B cell (primary cell): ENCODE data around the gene PTPRO. TPM values are rescaled to one million over a fixed set of nuclear protein-coding genes. Genes with fewer than 3 reads are reported as not detected.

Experiments used
- ATAC-seq: fragments of 200-7000 bp; cut with Tn5 transposase; one replicate; pipeline ENCODE4 v1.10.0; 2021; ENCODE audit warnings: low read depth, mild to moderate bottlenecking, moderate number of reproducible peaks, moderate library complexity
- CTCF ChIA-PET: fragments of 350-600 bp; sonication (Branson Sonifier 250); formaldehyde crosslinking; loops from one replicate; lab custom pipeline; 2021; ENCODE audit warnings: antibody characterized with exemption, inconsistent platforms; lab: Charles Lee
- POLR2A ChIA-PET: fragments of 350-600 bp; sonication (Branson Sonifier 250); formaldehyde crosslinking; loops from one replicate; lab custom pipeline; 2021; ENCODE audit warnings: antibody characterized with exemption; lab: Charles Lee
- DNase-seq: peaks from one replicate; pipeline ENCODE4 v3.0.0; 2013
- H2AFZ ChIP-seq: 2 replicates; pipeline ENCODE4 v1.6.1; 2012; ENCODE audit warnings: mild to moderate bottlenecking, low read depth, low read length; ENCODE audit not compliant: insufficient read depth, poor library complexity, severe bottlenecking
- H3K27ac ChIP-seq, 2 donors: 1 replicate in 1 of 2; 2 replicates in 1 of 2; pipeline ENCODE4 v1.5.1; 2012 to 2013; ENCODE audit warnings: low read length in 2 of 2, mild to moderate bottlenecking in 2 of 2, moderate library complexity in 1 of 2
- H3K27me3 ChIP-seq, 4 experiments: fragments of 200-600 bp in 1 of 4; sonication (generic) in 1 of 4; replicated peaks in 1 of 4; 1 replicate in 2 of 4; 2 replicates in 2 of 4; pipeline versions ENCODE4 v1.6.1 to v1.7.0; 2013 to 2016; ENCODE audit warnings: low read length in 3 of 4, mild to moderate bottlenecking in 2 of 4, mixed read lengths in 1 of 4, moderate library complexity in 1 of 4; ENCODE audit not compliant: insufficient read depth in 4 of 4, control insufficient read depth in 3 of 4; ENCODE audit errors: control extremely low read depth in 1 of 4
- H3K36me3 ChIP-seq, 2 experiments: replicated peaks in 1 of 2; 1 replicate in 1 of 2; 2 replicates in 1 of 2; pipeline versions ENCODE4 v1.6.1 to v1.7.1; 2013; ENCODE audit warnings: low read length in 1 of 2; ENCODE audit not compliant: insufficient read depth in 2 of 2, control insufficient read depth in 1 of 2; ENCODE audit errors: control extremely low read depth in 1 of 2, extremely low read depth in 1 of 2
- H3K4me1 ChIP-seq, 2 donors: fragments of 200-600 bp in 1 of 2; sonication (generic) in 1 of 2; 1 replicate in 1 of 2; 2 replicates in 1 of 2; pipeline versions ENCODE4 v1.5.1 to v1.6.1; 2013 to 2017; ENCODE audit warnings: low read length in 2 of 2; ENCODE audit not compliant: control insufficient read depth in 2 of 2, insufficient read depth in 2 of 2
- H3K4me2 ChIP-seq: replicated peaks from 2 replicates; pipeline ENCODE3; 2012; ENCODE audit warnings: mild to moderate bottlenecking, low read depth, low read length; ENCODE audit not compliant: poor library complexity, severe bottlenecking
- H3K4me3 ChIP-seq, 5 experiments: fragments of 200-600 bp in 1 of 5; sonication (generic) in 1 of 5; 1 replicate in 3 of 5; 2 replicates in 2 of 5; pipeline versions ENCODE4 v1.5.1 to v1.7.0; 2011 to 2016; ENCODE audit warnings: low read length in 4 of 5, mild to moderate bottlenecking in 4 of 5, low read depth in 2 of 5, control low read depth in 1 of 5, moderate library complexity in 1 of 5; ENCODE audit not compliant: insufficient read depth in 1 of 5; ENCODE audit errors: control extremely low read depth in 1 of 5, extremely low read depth in 1 of 5
- H3K79me2 ChIP-seq: fragments of 200-600 bp; sonication (generic); one replicate; pipeline ENCODE4 v1.6.0; 2016; ENCODE audit warnings: low read length; ENCODE audit not compliant: control insufficient read depth, insufficient read depth
- H3K9ac ChIP-seq: fragments of 200-600 bp; sonication (generic); 2 replicates; pipeline ENCODE4 v1.6.1; 2017; ENCODE audit warnings: mild to moderate bottlenecking, low read length, moderate library complexity
- H3K9me3 ChIP-seq, 3 donors: one replicate each; pipeline versions ENCODE4 v1.6.1 to v1.7.1; 2013; ENCODE audit warnings: low read length in 2 of 3; ENCODE audit not compliant: control insufficient read depth in 2 of 3, insufficient read depth in 1 of 3; ENCODE audit errors: control extremely low read depth in 1 of 3
- H4K20me1 ChIP-seq: 2 replicates; pipeline ENCODE4 v1.6.0; 2012; ENCODE audit warnings: mild to moderate bottlenecking, low read length; ENCODE audit not compliant: insufficient read depth, control insufficient read depth, poor library complexity, severe bottlenecking
- H3K27ac Mint-ChIP-seq: one replicate; pipeline ENCODE4 v1.8.0; 2021; ENCODE audit warnings: mixed read lengths
- H3K27me3 Mint-ChIP-seq: one replicate; pipeline ENCODE4 v1.8.0; 2021; ENCODE audit warnings: mixed read lengths
- H3K4me1 Mint-ChIP-seq: one replicate; pipeline ENCODE4 v1.8.0; 2021; ENCODE audit warnings: mixed read lengths
- H3K4me3 Mint-ChIP-seq: one replicate; pipeline ENCODE4 v1.8.0; 2021; ENCODE audit warnings: mixed read lengths
- H3K9me3 Mint-ChIP-seq: one replicate; pipeline ENCODE4 v1.8.0; 2022; ENCODE audit warnings: mixed read lengths; ENCODE audit not compliant: insufficient read depth
- CTCF ChIP-seq: fragments of 200-600 bp; IDR thresholded peaks from one replicate; pipeline ENCODE4 v1.8.0; 2022; ENCODE audit warnings: antibody characterized with exemption, mild to moderate bottlenecking
- EZH2 ChIP-seq: IDR thresholded peaks from 2 replicates; pipeline ENCODE4 v1.6.1; 2012; ENCODE audit warnings: borderline replicate concordance, low read depth, mild to moderate bottlenecking, moderate library complexity, low read length; ENCODE audit not compliant: insufficient read depth, poor library complexity, severe bottlenecking
- WGBS: methylation state at CpG from one replicate; pipeline ENCODE4 v1.1.5; 2013; ENCODE audit warnings: missing lambda C conversion rate; ENCODE audit not compliant: insufficient coverage; 5-methylcytosine and 5-hydroxymethylcytosine counted together
- intact Hi-C: fragments of 100-400 bp; cut with micrococcal nuclease; formaldehyde crosslinking; loops from one replicate; pipeline ENCODE4 v1.10.0; 2022
- polyA plus RNA-seq: library from polyadenylated mRNA; depleted of rRNA; stranded (reverse); fragments of >200 nt; gene quantifications from 2 replicates; pipeline ENCODE4 v1.2.3, GENCODE V29; 2012
- total RNA-seq, 2 donors: library from RNA; stranded (reverse); fragments of 120-200 nt in 1 of 2; gene quantifications; 1 replicate in 1 of 2; 2 replicates in 1 of 2; pipeline versions ENCODE4 v1.2.3 to v1.2.4, GENCODE V29; 2013 to 2022

Gene PTPRO
- total and polyA plus RNA-seq, 2 donors (not counting 1 experiment from before 2014, with no cell fraction given), result 23.1 to 23.6 TPM

DNA sequence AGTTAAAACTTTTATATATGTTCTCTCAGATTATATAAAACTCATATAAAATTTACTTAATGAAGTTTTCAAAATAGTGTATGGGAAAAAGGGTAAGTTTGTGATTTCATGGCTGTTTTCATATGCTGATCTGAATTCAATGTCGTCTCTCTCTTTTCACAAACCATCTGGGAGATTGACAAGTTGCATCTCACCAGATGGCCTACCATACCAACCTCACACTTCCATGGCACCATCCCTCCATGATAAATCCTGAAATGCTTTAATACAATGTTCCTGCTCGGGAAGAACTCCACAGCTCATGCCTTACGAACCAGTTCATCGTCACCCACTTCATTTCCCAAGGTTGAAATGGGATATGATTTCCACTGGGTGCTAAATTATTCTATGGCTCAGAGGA is 22.3 kb downstream of the PTPRO start:
- no peaks in the 10 kb centered on the region for H3K9me3 ChIP-seq
- no peak for ATAC-seq
- no peaks in the 10 kb centered on the region for H3K4me1 Mint-ChIP-seq
- no peaks in the 10 kb centered on the region for H3K79me2 ChIP-seq
- no peaks in the 10 kb centered on the region for H4K20me1 ChIP-seq
- no peaks in the 10 kb centered on the region for H3K9me3 Mint-ChIP-seq
- no peaks in the 10 kb centered on the region for H3K36me3 ChIP-seq
- H3K4me3 ChIP-seq, result no peak overlapping the region
- no peak overlapping the region for H3K4me3 Mint-ChIP-seq
- no peak overlapping the region for H3K4me2 ChIP-seq
- H3K27me3 Mint-ChIP-seq, result peaks cover 4% of the 10 kb centered on the region
- TF ChIP-seq EZH2, result no peak
- no peak for TF ChIP-seq CTCF
- peaks cover 0 to 2% (median 0%) of the 10 kb centered on the region in 4 experiments for H3K27me3 ChIP-seq
- H3K4me1 ChIP-seq, result no peaks in the 10 kb centered on the region
- H3K9ac ChIP-seq, result no peak overlapping the region
- no peak overlapping the region for H3K27ac ChIP-seq
- no peak overlapping the region for H3K27ac Mint-ChIP-seq
- intact Hi-C loops, result no loop called here
- WGBS, result 100% methylated on average over 1 of the region's 4 CpGs
- DNase-seq, result no peak
- H2AFZ ChIP-seq, result no peak overlapping the region
- ChIA-PET POLR2A (no interaction called here), CTCF (no interaction called here)

DNA sequence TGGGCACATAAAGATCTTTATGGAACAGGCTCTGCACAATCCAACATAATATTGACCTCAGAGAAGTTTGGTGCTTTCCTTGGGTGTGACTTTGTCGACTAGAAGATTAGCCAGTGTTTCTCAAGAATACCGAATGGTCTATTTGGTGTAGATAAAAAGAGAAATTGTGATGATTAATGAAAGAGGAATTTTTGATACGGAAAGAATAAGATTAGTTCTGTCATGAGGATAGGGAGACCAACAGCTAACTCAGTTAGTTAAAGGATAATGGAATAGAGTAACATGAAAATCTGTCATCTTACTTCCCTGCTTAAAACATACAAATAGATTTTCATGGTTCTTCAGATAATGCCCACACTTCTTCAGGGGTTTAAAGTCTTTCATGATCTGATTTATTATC is 24.2 kb downstream of the PTPRO start:
- ATAC-seq (no peak), DNase-seq (no peak)
- no peaks in the 10 kb centered on the region for H3K79me2 ChIP-seq
- no peaks in the 10 kb centered on the region for H4K20me1 ChIP-seq
- H3K4me3 Mint-ChIP-seq, result no peak overlapping the region
- 65% methylated on average over 2 of the region's 3 CpGs for WGBS
- H3K9me3 Mint-ChIP-seq, result no peaks in the 10 kb centered on the region
- H3K4me3 ChIP-seq, result no peak overlapping the region
- peaks cover 4% of the 10 kb centered on the region for H3K27me3 Mint-ChIP-seq
- CTCF ChIA-PET, result no interaction called here
- no peaks in the 10 kb centered on the region for H3K9me3 ChIP-seq
- H3K27ac Mint-ChIP-seq, result no peak overlapping the region
- no peak overlapping the region for H3K27ac ChIP-seq
- TF ChIP-seq CTCF, result no peak
- TF ChIP-seq EZH2, result no peak
- no peak overlapping the region for H3K9ac ChIP-seq
- H2AFZ ChIP-seq, result no peak overlapping the region
- intact Hi-C loops, result no loop called here
- POLR2A ChIA-PET, result no interaction called here
- no peaks in the 10 kb centered on the region for H3K36me3 ChIP-seq
- no peak overlapping the region for H3K4me2 ChIP-seq
- peaks cover 0 to 5% (median 0%) of the 10 kb centered on the region in 4 experiments for H3K27me3 ChIP-seq
- no peaks in the 10 kb centered on the region for H3K4me1 ChIP-seq
- no peaks in the 10 kb centered on the region for H3K4me1 Mint-ChIP-seq
